GM23338 (cell line): ENCODE data around the gene TUBB. TPM values are rescaled to one million over a fixed set of nuclear protein-coding genes. Genes with fewer than 3 reads are reported as not detected.

ENCODE experiments used
- ATAC-seq: fragments of 200-7000 bp; cut with Tn5 transposase; 3 replicates; pipeline ENCODE4 v1.9.1; 2020
- DNase-seq: peaks from one replicate; pipeline ENCODE4 v3.0.0-alpha.2; 2015; ENCODE audit warnings: low spot score
- H2AFZ ChIP-seq: fragments of 200-600 bp; sonication (generic); 2 replicates; pipeline ENCODE4 v1.8.0; 2016; ENCODE audit warnings: antibody characterized with exemption, mild to moderate bottlenecking, moderate library complexity
- H3F3A ChIP-seq: fragments of 200-600 bp; sonication (generic); replicated peaks from 2 replicates; pipeline ENCODE4 v1.8.0; 2017; ENCODE audit warnings: antibody characterized with exemption, mixed run types, low read depth
- H3K27ac ChIP-seq: fragments of 200-600 bp; sonication (generic); 2 replicates; pipeline ENCODE4 v1.6.1; 2016; ENCODE audit warnings: low read depth
- H3K27me3 ChIP-seq: fragments of 200-600 bp; sonication (generic); 2 replicates; pipeline ENCODE4 v1.8.0; 2016; ENCODE audit warnings: mild to moderate bottlenecking, mixed run types, moderate library complexity; ENCODE audit not compliant: insufficient read depth
- H3K36me3 ChIP-seq: fragments of 200-600 bp; sonication (generic); 2 replicates; pipeline ENCODE4 v1.8.0; 2016; ENCODE audit warnings: mild to moderate bottlenecking; ENCODE audit not compliant: insufficient read depth
- H3K4me1 ChIP-seq: fragments of 200-600 bp; sonication (generic); 2 replicates; pipeline ENCODE4 v1.8.0; 2016; ENCODE audit warnings: mild to moderate bottlenecking, moderate library complexity; ENCODE audit not compliant: insufficient read depth
- H3K4me2 ChIP-seq: fragments of 200-600 bp; sonication (generic); 2 replicates; pipeline ENCODE4 v1.7.1; 2017; ENCODE audit warnings: mixed run types
- H3K4me3 ChIP-seq: fragments of 200-600 bp; sonication (generic); 2 replicates; pipeline ENCODE4 v1.6.1; 2016; ENCODE audit warnings: mixed run types
- H3K79me2 ChIP-seq: fragments of 200-600 bp; sonication (generic); replicated peaks from 2 replicates; pipeline ENCODE4 v1.8.0; 2017; ENCODE audit warnings: mild to moderate bottlenecking; ENCODE audit not compliant: insufficient read depth
- H3K9me2 ChIP-seq: fragments of 200-600 bp; sonication (generic); 2 replicates; pipeline ENCODE4 v1.8.0; 2017; ENCODE audit not compliant: insufficient read depth
- H4K20me1 ChIP-seq: fragments of 200-600 bp; sonication (generic); replicated peaks from 2 replicates; pipeline ENCODE4 v1.8.0; 2017; ENCODE audit warnings: mild to moderate bottlenecking; ENCODE audit not compliant: insufficient read depth
- H3K27ac Mint-ChIP-seq: 2 replicates; pipeline ENCODE4 v1.8.0; 2020; ENCODE audit warnings: inconsistent platforms, mild to moderate bottlenecking, moderate library complexity, mixed read lengths
- H3K27me3 Mint-ChIP-seq: 3 replicates; pipeline ENCODE4 v1.8.0; 2022; ENCODE audit warnings: low read depth, mild to moderate bottlenecking, moderate library complexity, mixed read lengths, inconsistent platforms; ENCODE audit not compliant: insufficient read depth, poor library complexity
- H3K36me3 Mint-ChIP-seq: 3 replicates; pipeline ENCODE4 v1.8.0; 2021; ENCODE audit warnings: low read depth, mild to moderate bottlenecking, inconsistent platforms, moderate library complexity, mixed read lengths
- H3K4me1 Mint-ChIP-seq: 3 replicates; pipeline ENCODE4 v1.8.0; 2020; ENCODE audit warnings: mild to moderate bottlenecking, inconsistent platforms, mixed read lengths
- H3K4me3 Mint-ChIP-seq: 3 replicates; pipeline ENCODE4 v1.8.0; 2021; ENCODE audit warnings: moderate library complexity, mild to moderate bottlenecking, inconsistent platforms, mixed read lengths
- H3K9me3 Mint-ChIP-seq: 3 replicates; pipeline ENCODE4 v1.8.0; 2020; ENCODE audit warnings: moderate library complexity, mild to moderate bottlenecking, inconsistent platforms, mixed read lengths
- CREB1 ChIP-seq: fragments of 250-450 bp; sonication (Bioruptor Pico); IDR thresholded peaks from 2 replicates; pipeline ENCODE4 v1.5.0; 2020; ENCODE audit warnings: low read depth, mild to moderate bottlenecking, moderate library complexity
- EZH2 ChIP-seq: fragments of 200-600 bp; sonication (generic); IDR thresholded peaks from one replicate; pipeline ENCODE4 v1.8.0; 2017; ENCODE audit warnings: antibody characterized with exemption, mild to moderate bottlenecking, low read depth; ENCODE audit not compliant: unreplicated experiment
- EZH2phosphoT487 ChIP-seq: fragments of 200-600 bp; sonication (generic); IDR thresholded peaks from one replicate; pipeline ENCODE4 v1.8.1; 2018; ENCODE audit warnings: antibody characterized with exemption; ENCODE audit not compliant: unreplicated experiment
- JUNB ChIP-seq: IDR thresholded peaks from one replicate; pipeline ENCODE4 v1.6.1; 2016; ENCODE audit warnings: antibody characterized with exemption; ENCODE audit not compliant: unreplicated experiment
- NANOG ChIP-seq: IDR thresholded peaks from 2 replicates; pipeline ENCODE4 v1.6.1; 2016; ENCODE audit warnings: antibody characterized with exemption, borderline replicate concordance
- POLR2AphosphoS5 ChIP-seq: IDR thresholded peaks from 2 replicates; pipeline ENCODE4 v1.6.1; 2016; ENCODE audit warnings: antibody characterized with exemption, low read depth
- STAT1 ChIP-seq: IDR thresholded peaks from one replicate; pipeline ENCODE4 v1.6.1; 2016; ENCODE audit warnings: antibody characterized with exemption; ENCODE audit not compliant: unreplicated experiment
- ZNF114 ChIP-seq: fragments of 250-450 bp; sonication (Bioruptor Pico); IDR thresholded peaks from 2 replicates; pipeline ENCODE4 v1.5.0; 2020; ENCODE audit warnings: mild to moderate bottlenecking, moderate library complexity
- ZNF331 ChIP-seq: fragments of 250-450 bp; sonication (Bioruptor Pico); IDR thresholded peaks from 2 replicates; pipeline ENCODE4 v1.5.0; 2020; ENCODE audit warnings: low read depth, mild to moderate bottlenecking, moderate library complexity
- polyA plus RNA-seq: library from polyadenylated mRNA; unstranded; fragments of >200 nt; fragmentation: Nextera tagmentation; extraction: Ambion mirVana; gene quantifications from 2 replicates; pipeline ENCODE4 v1.2.1, GENCODE V29; 2016
- total RNA-seq: library from RNA; depleted of rRNA; stranded (reverse); fragments of >200 nt; shearing (Covaris generic); gene quantifications from 2 replicates; pipeline ENCODE4 v1.2.3, GENCODE V29; 2014
- TF ChIP-seq, protein P1 (sequence below), 2 experiments: fragments of 200-600 bp in 1 of 2; sonication (generic) in 1 of 2; conservative IDR thresholded peaks; 2 replicates each; pipeline versions ENCODE4 v1.5.1 to v1.6.1; 2016 to 2017; ENCODE audit warnings: antibody characterized with exemption in 2 of 2, low read depth in 2 of 2, mild to moderate bottlenecking in 2 of 2, moderate library complexity in 1 of 2
- TF ChIP-seq, protein P2 (sequence below): IDR thresholded peaks from 2 replicates; pipeline ENCODE4 v1.6.1; 2016; ENCODE audit warnings: antibody characterized with exemption
- TF ChIP-seq, protein P3 (sequence below): IDR thresholded peaks from one replicate; pipeline ENCODE4 v1.6.1; 2018; ENCODE audit warnings: antibody characterized with exemption; ENCODE audit not compliant: unreplicated experiment
- TF ChIP-seq, protein P4 (sequence below): fragments of 250-450 bp; sonication (Bioruptor Pico); IDR thresholded peaks from 2 replicates; pipeline ENCODE4 v1.5.0; 2020; ENCODE audit warnings: mild to moderate bottlenecking, moderate library complexity

Gene TUBB
- total and polyA plus RNA-seq, 2 experiments from 2014 or later = 1,041 to 1,704 TPM

- H3K4me1 ChIP-seq = peaks cover 7% of the 10 kb centered on the region; the same call in 1 of the 2 replicates
- no peak overlapping the region for H3K27ac ChIP-seq
- H3K4me2 ChIP-seq = no peak overlapping the region
- H2AFZ ChIP-seq = no peak overlapping the region
- H3K9me2 ChIP-seq = no peaks in the 10 kb centered on the region
- Mint-ChIP-seq H3K4me1 (peaks cover 16% of the 10 kb centered on the region), H3K4me3 (no peak overlapping the region), H3K9me3 (no peaks in the 10 kb centered on the region; the same call in 2 of the 3 replicates), H3K36me3 (peaks cover 73% of the 10 kb centered on the region), H3K27me3 (no peaks in the 10 kb centered on the region), H3K27ac (no peak overlapping the region)
- no peaks in the 10 kb centered on the region for H3K27me3 ChIP-seq
- H3K4me3 ChIP-seq = no peak overlapping the region
- H4K20me1 ChIP-seq = peaks cover 16% of the 10 kb centered on the region
- no peak for ATAC-seq
- peaks cover 42% of the 10 kb centered on the region for H3K36me3 ChIP-seq
- H3K79me2 ChIP-seq = peaks cover 22% of the 10 kb centered on the region
- DNase-seq = no peak
- H3F3A ChIP-seq = 0 out of 2 replicates have a peak, but pooled peaks cover 3% of the 10 kb centered on the region
- TF ChIP-seq, protein P1, sequence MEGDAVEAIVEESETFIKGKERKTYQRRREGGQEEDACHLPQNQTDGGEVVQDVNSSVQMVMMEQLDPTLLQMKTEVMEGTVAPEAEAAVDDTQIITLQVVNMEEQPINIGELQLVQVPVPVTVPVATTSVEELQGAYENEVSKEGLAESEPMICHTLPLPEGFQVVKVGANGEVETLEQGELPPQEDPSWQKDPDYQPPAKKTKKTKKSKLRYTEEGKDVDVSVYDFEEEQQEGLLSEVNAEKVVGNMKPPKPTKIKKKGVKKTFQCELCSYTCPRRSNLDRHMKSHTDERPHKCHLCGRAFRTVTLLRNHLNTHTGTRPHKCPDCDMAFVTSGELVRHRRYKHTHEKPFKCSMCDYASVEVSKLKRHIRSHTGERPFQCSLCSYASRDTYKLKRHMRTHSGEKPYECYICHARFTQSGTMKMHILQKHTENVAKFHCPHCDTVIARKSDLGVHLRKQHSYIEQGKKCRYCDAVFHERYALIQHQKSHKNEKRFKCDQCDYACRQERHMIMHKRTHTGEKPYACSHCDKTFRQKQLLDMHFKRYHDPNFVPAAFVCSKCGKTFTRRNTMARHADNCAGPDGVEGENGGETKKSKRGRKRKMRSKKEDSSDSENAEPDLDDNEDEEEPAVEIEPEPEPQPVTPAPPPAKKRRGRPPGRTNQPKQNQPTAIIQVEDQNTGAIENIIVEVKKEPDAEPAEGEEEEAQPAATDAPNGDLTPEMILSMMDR (conservative IDR thresholded peaks at IDR 0.05; ENCODE audit: low read depth in 2 of 2) = no peak
- TF ChIP-seq, protein P2, sequence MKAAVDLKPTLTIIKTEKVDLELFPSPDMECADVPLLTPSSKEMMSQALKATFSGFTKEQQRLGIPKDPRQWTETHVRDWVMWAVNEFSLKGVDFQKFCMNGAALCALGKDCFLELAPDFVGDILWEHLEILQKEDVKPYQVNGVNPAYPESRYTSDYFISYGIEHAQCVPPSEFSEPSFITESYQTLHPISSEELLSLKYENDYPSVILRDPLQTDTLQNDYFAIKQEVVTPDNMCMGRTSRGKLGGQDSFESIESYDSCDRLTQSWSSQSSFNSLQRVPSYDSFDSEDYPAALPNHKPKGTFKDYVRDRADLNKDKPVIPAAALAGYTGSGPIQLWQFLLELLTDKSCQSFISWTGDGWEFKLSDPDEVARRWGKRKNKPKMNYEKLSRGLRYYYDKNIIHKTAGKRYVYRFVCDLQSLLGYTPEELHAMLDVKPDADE = no peak
- TF ChIP-seq POLR2AphosphoS5 (no peak), ZNF114 (CRISPR knock-in tag) (no peak), ZNF331 (CRISPR knock-in tag) (no peak), CREB1 (no peak), EZH2phosphoT487 (no peak), JUNB (no peak), NANOG (no peak), EZH2 (no peak), STAT1 (no peak)
- TF ChIP-seq, protein P3, sequence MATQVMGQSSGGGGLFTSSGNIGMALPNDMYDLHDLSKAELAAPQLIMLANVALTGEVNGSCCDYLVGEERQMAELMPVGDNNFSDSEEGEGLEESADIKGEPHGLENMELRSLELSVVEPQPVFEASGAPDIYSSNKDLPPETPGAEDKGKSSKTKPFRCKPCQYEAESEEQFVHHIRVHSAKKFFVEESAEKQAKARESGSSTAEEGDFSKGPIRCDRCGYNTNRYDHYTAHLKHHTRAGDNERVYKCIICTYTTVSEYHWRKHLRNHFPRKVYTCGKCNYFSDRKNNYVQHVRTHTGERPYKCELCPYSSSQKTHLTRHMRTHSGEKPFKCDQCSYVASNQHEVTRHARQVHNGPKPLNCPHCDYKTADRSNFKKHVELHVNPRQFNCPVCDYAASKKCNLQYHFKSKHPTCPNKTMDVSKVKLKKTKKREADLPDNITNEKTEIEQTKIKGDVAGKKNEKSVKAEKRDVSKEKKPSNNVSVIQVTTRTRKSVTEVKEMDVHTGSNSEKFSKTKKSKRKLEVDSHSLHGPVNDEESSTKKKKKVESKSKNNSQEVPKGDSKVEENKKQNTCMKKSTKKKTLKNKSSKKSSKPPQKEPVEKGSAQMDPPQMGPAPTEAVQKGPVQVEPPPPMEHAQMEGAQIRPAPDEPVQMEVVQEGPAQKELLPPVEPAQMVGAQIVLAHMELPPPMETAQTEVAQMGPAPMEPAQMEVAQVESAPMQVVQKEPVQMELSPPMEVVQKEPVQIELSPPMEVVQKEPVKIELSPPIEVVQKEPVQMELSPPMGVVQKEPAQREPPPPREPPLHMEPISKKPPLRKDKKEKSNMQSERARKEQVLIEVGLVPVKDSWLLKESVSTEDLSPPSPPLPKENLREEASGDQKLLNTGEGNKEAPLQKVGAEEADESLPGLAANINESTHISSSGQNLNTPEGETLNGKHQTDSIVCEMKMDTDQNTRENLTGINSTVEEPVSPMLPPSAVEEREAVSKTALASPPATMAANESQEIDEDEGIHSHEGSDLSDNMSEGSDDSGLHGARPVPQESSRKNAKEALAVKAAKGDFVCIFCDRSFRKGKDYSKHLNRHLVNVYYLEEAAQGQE = no peak
- TF ChIP-seq, protein P4, sequence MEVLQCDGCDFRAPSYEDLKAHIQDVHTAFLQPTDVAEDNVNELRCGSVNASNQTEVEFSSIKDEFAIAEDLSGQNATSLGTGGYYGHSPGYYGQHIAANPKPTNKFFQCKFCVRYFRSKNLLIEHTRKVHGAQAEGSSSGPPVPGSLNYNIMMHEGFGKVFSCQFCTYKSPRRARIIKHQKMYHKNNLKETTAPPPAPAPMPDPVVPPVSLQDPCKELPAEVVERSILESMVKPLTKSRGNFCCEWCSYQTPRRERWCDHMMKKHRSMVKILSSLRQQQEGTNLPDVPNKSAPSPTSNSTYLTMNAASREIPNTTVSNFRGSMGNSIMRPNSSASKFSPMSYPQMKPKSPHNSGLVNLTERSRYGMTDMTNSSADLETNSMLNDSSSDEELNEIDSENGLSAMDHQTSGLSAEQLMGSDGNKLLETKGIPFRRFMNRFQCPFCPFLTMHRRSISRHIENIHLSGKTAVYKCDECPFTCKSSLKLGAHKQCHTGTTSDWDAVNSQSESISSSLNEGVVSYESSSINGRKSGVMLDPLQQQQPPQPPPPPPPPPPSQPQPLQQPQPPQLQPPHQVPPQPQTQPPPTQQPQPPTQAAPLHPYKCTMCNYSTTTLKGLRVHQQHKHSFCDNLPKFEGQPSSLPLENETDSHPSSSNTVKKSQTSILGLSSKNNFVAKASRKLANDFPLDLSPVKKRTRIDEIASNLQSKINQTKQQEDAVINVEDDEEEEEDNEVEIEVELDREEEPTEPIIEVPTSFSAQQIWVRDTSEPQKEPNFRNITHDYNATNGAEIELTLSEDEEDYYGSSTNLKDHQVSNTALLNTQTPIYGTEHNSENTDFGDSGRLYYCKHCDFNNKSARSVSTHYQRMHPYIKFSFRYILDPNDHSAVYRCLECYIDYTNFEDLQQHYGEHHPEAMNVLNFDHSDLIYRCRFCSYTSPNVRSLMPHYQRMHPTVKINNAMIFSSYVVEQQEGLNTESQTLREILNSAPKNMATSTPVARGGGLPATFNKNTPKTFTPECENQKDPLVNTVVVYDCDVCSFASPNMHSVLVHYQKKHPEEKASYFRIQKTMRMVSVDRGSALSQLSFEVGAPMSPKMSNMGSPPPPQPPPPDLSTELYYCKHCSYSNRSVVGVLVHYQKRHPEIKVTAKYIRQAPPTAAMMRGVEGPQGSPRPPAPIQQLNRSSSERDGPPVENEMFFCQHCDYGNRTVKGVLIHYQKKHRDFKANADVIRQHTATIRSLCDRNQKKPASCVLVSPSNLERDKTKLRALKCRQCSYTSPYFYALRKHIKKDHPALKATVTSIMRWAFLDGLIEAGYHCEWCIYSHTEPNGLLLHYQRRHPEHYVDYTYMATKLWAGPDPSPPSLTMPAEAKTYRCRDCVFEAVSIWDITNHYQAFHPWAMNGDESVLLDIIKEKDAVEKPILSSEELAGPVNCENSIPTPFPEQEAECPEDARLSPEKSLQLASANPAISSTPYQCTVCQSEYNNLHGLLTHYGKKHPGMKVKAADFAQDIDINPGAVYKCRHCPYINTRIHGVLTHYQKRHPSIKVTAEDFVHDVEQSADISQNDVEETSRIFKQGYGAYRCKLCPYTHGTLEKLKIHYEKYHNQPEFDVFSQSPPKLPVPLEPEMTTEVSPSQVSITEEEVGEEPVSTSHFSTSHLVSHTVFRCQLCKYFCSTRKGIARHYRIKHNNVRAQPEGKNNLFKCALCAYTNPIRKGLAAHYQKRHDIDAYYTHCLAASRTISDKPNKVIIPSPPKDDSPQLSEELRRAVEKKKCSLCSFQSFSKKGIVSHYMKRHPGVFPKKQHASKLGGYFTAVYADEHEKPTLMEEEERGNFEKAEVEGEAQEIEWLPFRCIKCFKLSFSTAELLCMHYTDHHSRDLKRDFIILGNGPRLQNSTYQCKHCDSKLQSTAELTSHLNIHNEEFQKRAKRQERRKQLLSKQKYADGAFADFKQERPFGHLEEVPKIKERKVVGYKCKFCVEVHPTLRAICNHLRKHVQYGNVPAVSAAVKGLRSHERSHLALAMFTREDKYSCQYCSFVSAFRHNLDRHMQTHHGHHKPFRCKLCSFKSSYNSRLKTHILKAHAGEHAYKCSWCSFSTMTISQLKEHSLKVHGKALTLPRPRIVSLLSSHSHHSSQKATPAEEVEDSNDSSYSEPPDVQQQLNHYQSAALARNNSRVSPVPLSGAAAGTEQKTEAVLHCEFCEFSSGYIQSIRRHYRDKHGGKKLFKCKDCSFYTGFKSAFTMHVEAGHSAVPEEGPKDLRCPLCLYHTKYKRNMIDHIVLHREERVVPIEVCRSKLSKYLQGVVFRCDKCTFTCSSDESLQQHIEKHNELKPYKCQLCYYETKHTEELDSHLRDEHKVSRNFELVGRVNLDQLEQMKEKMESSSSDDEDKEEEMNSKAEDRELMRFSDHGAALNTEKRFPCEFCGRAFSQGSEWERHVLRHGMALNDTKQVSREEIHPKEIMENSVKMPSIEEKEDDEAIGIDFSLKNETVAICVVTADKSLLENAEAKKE = no peak
These were observed 8.3 kb upstream of the TUBB start for GRCh38 chr6:30711758-30712380.
